ENCODE measurements around the gene SCYGR2.

- TF ChIP-seq EZH2 (IDR thresholded peaks at IDR 0.05; ENCODE audit: insufficient read depth, poor library complexity, severe bottlenecking) (no peak), EZH2phosphoT487 (IDR thresholded peaks at IDR 0.05; ENCODE audit: insufficient read depth, low read depth) (no peak)
Observed at GRCh38 chr2:227608561-227609338, 10.1 kb downstream of the SCYGR2 start.

All from GM23248 (cell line).